ENCODE data around the gene AMELY.

DNA sequence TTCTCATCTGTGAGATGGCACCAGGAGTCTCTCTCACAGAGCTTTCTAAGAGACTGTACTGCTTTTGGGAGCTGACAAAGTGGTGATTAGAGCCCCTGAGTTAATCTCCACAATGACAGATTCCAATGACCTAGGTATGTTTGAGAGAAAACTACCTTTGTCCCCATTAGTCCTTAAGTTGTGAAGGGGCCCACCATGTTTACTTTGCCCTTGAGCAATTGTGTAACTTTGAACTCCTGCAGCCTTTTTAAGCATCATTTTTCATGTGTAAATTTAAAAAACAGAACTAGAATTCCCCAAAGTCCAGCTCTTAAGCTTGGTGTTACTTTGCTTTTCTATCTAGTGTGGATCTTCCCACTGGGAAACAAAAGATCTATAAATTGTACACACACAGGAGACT is 1.8 kb upstream of the AMELY start:
- TF ChIP-seq, protein P1, sequence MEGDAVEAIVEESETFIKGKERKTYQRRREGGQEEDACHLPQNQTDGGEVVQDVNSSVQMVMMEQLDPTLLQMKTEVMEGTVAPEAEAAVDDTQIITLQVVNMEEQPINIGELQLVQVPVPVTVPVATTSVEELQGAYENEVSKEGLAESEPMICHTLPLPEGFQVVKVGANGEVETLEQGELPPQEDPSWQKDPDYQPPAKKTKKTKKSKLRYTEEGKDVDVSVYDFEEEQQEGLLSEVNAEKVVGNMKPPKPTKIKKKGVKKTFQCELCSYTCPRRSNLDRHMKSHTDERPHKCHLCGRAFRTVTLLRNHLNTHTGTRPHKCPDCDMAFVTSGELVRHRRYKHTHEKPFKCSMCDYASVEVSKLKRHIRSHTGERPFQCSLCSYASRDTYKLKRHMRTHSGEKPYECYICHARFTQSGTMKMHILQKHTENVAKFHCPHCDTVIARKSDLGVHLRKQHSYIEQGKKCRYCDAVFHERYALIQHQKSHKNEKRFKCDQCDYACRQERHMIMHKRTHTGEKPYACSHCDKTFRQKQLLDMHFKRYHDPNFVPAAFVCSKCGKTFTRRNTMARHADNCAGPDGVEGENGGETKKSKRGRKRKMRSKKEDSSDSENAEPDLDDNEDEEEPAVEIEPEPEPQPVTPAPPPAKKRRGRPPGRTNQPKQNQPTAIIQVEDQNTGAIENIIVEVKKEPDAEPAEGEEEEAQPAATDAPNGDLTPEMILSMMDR (IDR thresholded peaks at IDR 0.05; ENCODE audit: low read depth, low read length), result no peak
- TF ChIP-seq POLR2A (IDR thresholded peaks at IDR 0.05; ENCODE audit: extremely low read depth, insufficient read length) (no peak), MYC (IDR thresholded peaks at IDR 0.05; ENCODE audit: low read depth, low read length) (no peak)
